IPS-NIHi7 (cell line): ENCODE measurements around the gene GUCY1A2.
A peak's percentile ranks its signal among the peaks of the same experiment; 100 is the strongest.

Experiments
- DNase-seq: peaks from one replicate; pipeline ENCODE4 v3.0.0; 2012; ENCODE audit warnings: mixed read lengths; ENCODE audit errors: extremely low spot score

GUCY1A2 gene

GRCh38 chr11:106656646-106657045 is 361.6 kb downstream of the GUCY1A2 start:
- DNase-seq = no peak

GRCh38 chr11:106644824-106645223 is 373.5 kb downstream of the GUCY1A2 start:
- no peak for DNase-seq

GRCh38 chr11:106642331-106642730 is 375.9 kb downstream of the GUCY1A2 start:
- DNase-seq = no peak

GRCh38 chr11:106632283-106632682 is 386.0 kb downstream of the GUCY1A2 start:
- DNase-seq = no peak

GRCh38 chr11:106627694-106628093 is 390.6 kb downstream of the GUCY1A2 start:
- no peak for DNase-seq

- no peak for DNase-seq
These were observed 392.7 kb downstream of the GUCY1A2 start for GRCh38 chr11:106625566-106625965.

- DNase-seq = peak; percentile 15
These were observed 393.9 kb downstream of the GUCY1A2 start for GRCh38 chr11:106624377-106624776.
